ENCODE data around the gene CEBPG. TPM values are rescaled to one million over a fixed set of nuclear protein-coding genes. Genes with fewer than 3 reads are reported as not detected.

CEBPG gene
- total and polyA plus RNA-seq, 9 of the 15 experiments (the other 6 are each of a cell fraction or from before 2014, with no cell fraction given) = 9.5 to 34.9 (median 30.9) TPM

DNA sequence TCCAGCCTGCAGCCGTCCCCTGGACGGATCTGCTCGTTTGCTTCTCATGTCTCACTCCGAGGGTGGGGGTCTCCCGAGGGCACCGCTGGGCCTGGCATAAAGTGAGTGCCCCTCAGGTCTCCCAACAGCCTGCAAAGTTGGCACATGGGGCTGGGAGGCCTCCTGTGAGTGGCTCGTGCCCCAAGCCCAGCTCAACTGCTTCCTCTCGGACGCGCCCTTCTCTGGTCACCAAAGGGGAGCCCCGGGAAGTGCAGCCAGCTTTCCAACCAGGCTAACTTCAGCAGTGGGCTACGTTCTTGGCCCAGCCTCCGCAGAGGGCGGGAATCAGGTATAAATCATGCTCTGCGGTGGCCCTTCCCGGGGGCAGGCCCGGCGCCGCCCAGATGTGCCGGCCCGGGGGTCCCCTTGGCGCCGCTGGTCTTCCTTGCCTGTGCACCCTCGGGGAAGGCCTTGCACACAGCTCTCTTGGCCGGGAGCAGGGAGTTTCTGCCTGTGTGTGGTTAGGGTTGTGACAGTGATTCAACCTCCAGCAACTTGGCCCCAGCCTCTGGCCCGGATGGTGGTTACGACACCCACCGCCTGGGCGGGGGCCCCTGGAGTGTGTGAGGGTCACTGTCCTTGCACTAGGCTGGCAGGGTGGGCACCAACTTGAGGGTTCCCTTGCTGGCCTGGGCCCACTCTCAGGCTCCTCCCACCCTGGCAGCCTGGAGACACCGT lies 20.7 kb downstream of the CEBPG start:
- POLR2A ChIA-PET = interaction anchor here (0.6 to 2.1 kb wide), 6 partner anchors 8 to 241 kb away, joined by 3 to 6 read pairs (median 4); partner anchors contain the start of gene CEBPG
- Histone ChIP-seq H3K9ac (ENCODE audit: insufficient read depth in 1 of 2, low read depth in 2 of 2, low read length in 2 of 2) (no peak overlapping the region), H3K27me3 (ENCODE audit: control insufficient read depth in 2 of 2, insufficient read depth in 2 of 2, low read length in 2 of 2) (no peaks in the 10 kb centered on the region), H3K4me1 (replicated peaks in 1 of 2; ENCODE audit: control insufficient read depth in 2 of 2, insufficient read depth in 2 of 2, low read length in 2 of 2) (peaks cover 0 to 67% of the 10 kb centered on the region in 2 experiments; a peak in 2 of 5 replicates), H3K4me2 (ENCODE audit: insufficient read depth, low read length) (no peak overlapping the region), H3K4me3 (no peak overlapping the region), H3K9me1 (ENCODE audit: control insufficient read depth, insufficient read depth, low read length) (peaks cover 2% of the 10 kb centered on the region), H3K36me3 (ENCODE audit: control insufficient read depth, insufficient read depth, low read length) (no peaks in the 10 kb centered on the region), H4K20me1 (replicated peaks; ENCODE audit: control insufficient read depth, insufficient read depth, low read length) (peaks cover 48% of the 10 kb centered on the region), H2AFZ (ENCODE audit: low read depth, low read length) (no peak overlapping the region), H3K79me2 (ENCODE audit: control insufficient read depth, insufficient read depth, low read length) (no peaks in the 10 kb centered on the region), H3K9me3 (replicated peaks; ENCODE audit: control insufficient read depth, insufficient read depth, low read depth, low read length) (no peaks in the 10 kb centered on the region), H3K27ac (ENCODE audit: extremely low read depth, low read depth, low read length) (no peak overlapping the region)
- CTCF ChIA-PET (ENCODE audit: low intra/inter-chr PET ratio) = no interaction called here
- intact Hi-C loops (cut with micrococcal nuclease) = no loop called here
- no peak for TF ChIP-seq CEBPG (CRISPR knock-in tag; IDR thresholded peaks at IDR 0.05)
- TF ChIP-seq CEBPG (tag; conservative IDR thresholded peaks at IDR 0.05 in 1 of 2, IDR thresholded peaks at IDR 0.05 in 1 of 2) = peak; percentile 81 to 90
- TF ChIP-seq FOXM1 (IDR thresholded peaks at IDR 0.05; ENCODE audit: low read depth) = no peak
- TF ChIP-seq FOXM1 (CRISPR knock-in tag; IDR thresholded peaks at IDR 0.05; ENCODE audit: low read depth) = no peak
- TF ChIP-seq, protein P1, sequence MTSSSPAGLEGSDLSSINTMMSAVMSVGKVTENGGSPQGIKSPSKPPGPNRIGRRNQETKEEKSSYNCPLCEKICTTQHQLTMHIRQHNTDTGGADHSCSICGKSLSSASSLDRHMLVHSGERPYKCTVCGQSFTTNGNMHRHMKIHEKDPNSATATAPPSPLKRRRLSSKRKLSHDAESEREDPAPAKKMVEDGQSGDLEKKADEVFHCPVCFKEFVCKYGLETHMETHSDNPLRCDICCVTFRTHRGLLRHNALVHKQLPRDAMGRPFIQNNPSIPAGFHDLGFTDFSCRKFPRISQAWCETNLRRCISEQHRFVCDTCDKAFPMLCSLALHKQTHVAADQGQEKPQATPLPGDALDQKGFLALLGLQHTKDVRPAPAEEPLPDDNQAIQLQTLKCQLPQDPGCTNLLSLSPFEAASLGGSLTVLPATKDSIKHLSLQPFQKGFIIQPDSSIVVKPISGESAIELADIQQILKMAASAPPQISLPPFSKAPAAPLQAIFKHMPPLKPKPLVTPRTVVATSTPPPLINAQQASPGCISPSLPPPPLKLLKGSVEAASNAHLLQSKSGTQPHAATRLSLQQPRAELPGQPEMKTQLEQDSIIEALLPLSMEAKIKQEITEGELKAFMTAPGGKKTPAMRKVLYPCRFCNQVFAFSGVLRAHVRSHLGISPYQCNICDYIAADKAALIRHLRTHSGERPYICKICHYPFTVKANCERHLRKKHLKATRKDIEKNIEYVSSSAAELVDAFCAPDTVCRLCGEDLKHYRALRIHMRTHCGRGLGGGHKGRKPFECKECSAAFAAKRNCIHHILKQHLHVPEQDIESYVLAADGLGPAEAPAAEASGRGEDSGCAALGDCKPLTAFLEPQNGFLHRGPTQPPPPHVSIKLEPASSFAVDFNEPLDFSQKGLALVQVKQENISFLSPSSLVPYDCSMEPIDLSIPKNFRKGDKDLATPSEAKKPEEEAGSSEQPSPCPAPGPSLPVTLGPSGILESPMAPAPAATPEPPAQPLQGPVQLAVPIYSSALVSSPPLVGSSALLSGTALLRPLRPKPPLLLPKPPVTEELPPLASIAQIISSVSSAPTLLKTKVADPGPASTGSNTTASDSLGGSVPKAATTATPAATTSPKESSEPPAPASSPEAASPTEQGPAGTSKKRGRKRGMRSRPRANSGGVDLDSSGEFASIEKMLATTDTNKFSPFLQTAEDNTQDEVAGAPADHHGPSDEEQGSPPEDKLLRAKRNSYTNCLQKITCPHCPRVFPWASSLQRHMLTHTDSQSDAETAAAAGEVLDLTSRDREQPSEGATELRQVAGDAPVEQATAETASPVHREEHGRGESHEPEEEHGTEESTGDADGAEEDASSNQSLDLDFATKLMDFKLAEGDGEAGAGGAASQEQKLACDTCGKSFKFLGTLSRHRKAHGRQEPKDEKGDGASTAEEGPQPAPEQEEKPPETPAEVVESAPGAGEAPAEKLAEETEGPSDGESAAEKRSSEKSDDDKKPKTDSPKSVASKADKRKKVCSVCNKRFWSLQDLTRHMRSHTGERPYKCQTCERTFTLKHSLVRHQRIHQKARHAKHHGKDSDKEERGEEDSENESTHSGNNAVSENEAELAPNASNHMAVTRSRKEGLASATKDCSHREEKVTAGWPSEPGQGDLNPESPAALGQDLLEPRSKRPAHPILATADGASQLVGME (CRISPR knock-in tag; IDR thresholded peaks at IDR 0.05) = no peak
- TF ChIP-seq, protein P2, sequence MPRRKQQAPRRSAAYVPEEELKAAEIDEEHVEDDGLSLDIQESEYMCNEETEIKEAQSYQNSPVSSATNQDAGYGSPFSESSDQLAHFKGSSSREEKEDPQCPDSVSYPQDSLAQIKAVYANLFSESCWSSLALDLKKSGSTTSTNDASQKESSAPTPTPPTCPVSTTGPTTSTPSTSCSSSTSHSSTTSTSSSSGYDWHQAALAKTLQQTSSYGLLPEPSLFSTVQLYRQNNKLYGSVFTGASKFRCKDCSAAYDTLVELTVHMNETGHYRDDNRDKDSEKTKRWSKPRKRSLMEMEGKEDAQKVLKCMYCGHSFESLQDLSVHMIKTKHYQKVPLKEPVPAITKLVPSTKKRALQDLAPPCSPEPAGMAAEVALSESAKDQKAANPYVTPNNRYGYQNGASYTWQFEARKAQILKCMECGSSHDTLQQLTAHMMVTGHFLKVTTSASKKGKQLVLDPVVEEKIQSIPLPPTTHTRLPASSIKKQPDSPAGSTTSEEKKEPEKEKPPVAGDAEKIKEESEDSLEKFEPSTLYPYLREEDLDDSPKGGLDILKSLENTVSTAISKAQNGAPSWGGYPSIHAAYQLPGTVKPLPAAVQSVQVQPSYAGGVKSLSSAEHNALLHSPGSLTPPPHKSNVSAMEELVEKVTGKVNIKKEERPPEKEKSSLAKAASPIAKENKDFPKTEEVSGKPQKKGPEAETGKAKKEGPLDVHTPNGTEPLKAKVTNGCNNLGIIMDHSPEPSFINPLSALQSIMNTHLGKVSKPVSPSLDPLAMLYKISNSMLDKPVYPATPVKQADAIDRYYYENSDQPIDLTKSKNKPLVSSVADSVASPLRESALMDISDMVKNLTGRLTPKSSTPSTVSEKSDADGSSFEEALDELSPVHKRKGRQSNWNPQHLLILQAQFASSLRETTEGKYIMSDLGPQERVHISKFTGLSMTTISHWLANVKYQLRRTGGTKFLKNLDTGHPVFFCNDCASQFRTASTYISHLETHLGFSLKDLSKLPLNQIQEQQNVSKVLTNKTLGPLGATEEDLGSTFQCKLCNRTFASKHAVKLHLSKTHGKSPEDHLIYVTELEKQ (CRISPR knock-in tag; IDR thresholded peaks at IDR 0.05) = no peak
- peak; percentile 54; the same call in 1 of the 2 replicates for TF ChIP-seq POLR2G (IDR thresholded peaks at IDR 0.05; ENCODE audit: low read depth, low read length)
- no peak for TF ChIP-seq GTF2E2 (tag; IDR thresholded peaks at IDR 0.05)
- FAIRE-seq = no peak
- DNase-seq (ENCODE audit: extremely low read depth in 1 of 4, low spot score in 3 of 4) = no peak
- no peak for ATAC-seq
- WGBS (ENCODE audit: insufficient coverage, low coverage, missing lambda C conversion rate) = 47% methylated on average over 30 of the region's 30 CpGs
- BruUV-seq (replicated peaks) = no TSS peak
- in situ Hi-C loops (cut with MboI) = no loop called here

Measured in K562 (cell line).